Panc1 (cell line): ENCODE results near the gene MAPK8. TPM values are rescaled to one million over a fixed set of nuclear protein-coding genes. Genes with fewer than 3 reads are reported as not detected.

Experiments
- ATAC-seq: fragments of 200-7000 bp; cut with Tn5 transposase; 2 replicates; pipeline ENCODE4 v1.9.1; 2020; ENCODE audit warnings: mild to moderate bottlenecking, moderate library complexity
- BruUV-seq: library from RNA; stranded (reverse); fragments of 400-500 nt; replicated peaks from 2 replicates; lab custom pipeline; 2021; lab: Mats Ljungman, UMichigan
- CTCF ChIA-PET: fragments of 300-600 bp; sonication (Branson Sonifier 250); formaldehyde crosslinking; loops from one replicate; lab custom pipeline; 2022; ENCODE audit warnings: antibody characterized with exemption; lab: Charles Lee
- POLR2A ChIA-PET: fragments of 300-600 bp; sonication (Branson Sonifier 250); formaldehyde crosslinking; loops from one replicate; lab custom pipeline; 2022; ENCODE audit warnings: antibody characterized with exemption; lab: Charles Lee
- DNase-seq: peaks from one replicate; pipeline ENCODE4 v3.0.0-alpha.2; 2010; ENCODE audit warnings: low read depth, low spot score
- H3K27ac ChIP-seq: 2 replicates; pipeline ENCODE4 v1.5.1; 2011; ENCODE audit warnings: mild to moderate bottlenecking, low read length, inconsistent platforms
- H3K27me3 ChIP-seq: fragments of 200-500 bp; sonication (Bioruptor generic); 2 replicates; pipeline ENCODE4 v1.6.0; 2014; ENCODE audit warnings: low read length, inconsistent platforms; ENCODE audit not compliant: control insufficient read depth, insufficient read depth
- H3K36me3 ChIP-seq: fragments of 200-500 bp; sonication (Bioruptor generic); 2 replicates; pipeline ENCODE4 v1.5.1; 2014; ENCODE audit warnings: inconsistent platforms, mild to moderate bottlenecking, low read length, moderate library complexity; ENCODE audit not compliant: control insufficient read depth, insufficient read depth
- H3K4me1 ChIP-seq: 2 replicates; pipeline ENCODE4 v1.5.1; 2011; ENCODE audit warnings: inconsistent platforms, mild to moderate bottlenecking, low read length, moderate library complexity; ENCODE audit not compliant: control insufficient read depth, insufficient read depth
- H3K4me3 ChIP-seq, 2 experiments: 2 replicates each; pipeline ENCODE4 v1.5.1; 2011 to 2012; ENCODE audit warnings: low read depth in 2 of 2, low read length in 2 of 2, mild to moderate bottlenecking in 2 of 2, inconsistent platforms in 1 of 2, moderate library complexity in 1 of 2
- H3K9me3 ChIP-seq: fragments of 200-500 bp; sonication (Bioruptor generic); 2 replicates; pipeline ENCODE4 v1.5.1; 2014; ENCODE audit warnings: low read depth, mild to moderate bottlenecking, inconsistent platforms, low read length, moderate library complexity; ENCODE audit not compliant: control insufficient read depth, insufficient read depth
- POLR2AphosphoS5 ChIP-seq: IDR thresholded peaks from 2 replicates; pipeline ENCODE4 v1.6.1; 2012; ENCODE audit warnings: mild to moderate bottlenecking, low read depth, low read length, moderate library complexity
- SIN3A ChIP-seq: IDR thresholded peaks from 2 replicates; pipeline ENCODE4 v1.6.1; 2012; ENCODE audit warnings: low read depth, mild to moderate bottlenecking, low read length, moderate library complexity, borderline replicate concordance; ENCODE audit not compliant: insufficient read depth
- TCF7L2 ChIP-seq: IDR thresholded peaks from 2 replicates; pipeline ENCODE4 v1.6.1; 2011; ENCODE audit warnings: mild to moderate bottlenecking, low read depth, low read length, inconsistent platforms
- in situ Hi-C: cut with HindIII; loops from 2 replicates; pipeline ENCODE4 v1.10.0; 2016; ENCODE audit warnings: low sequenced_read_pairs, low pct_unique_long_range_greater_than_20kb
- intact Hi-C: fragments of 100-400 bp; cut with micrococcal nuclease; formaldehyde crosslinking; loops from one replicate; pipeline ENCODE4 v1.10.0; 2022; ENCODE audit not compliant: unreplicated experiment
- total RNA-seq: library from RNA; stranded (reverse); gene quantifications from one replicate; pipeline ENCODE4 v1.2.1, GENCODE V29; 2021; ENCODE audit not compliant: unreplicated experiment
- TF ChIP-seq, protein P1 (sequence below): fragments of 450-650 bp; IDR thresholded peaks from 2 replicates; pipeline ENCODE4 v1.5.1; 2017; ENCODE audit warnings: mild to moderate bottlenecking
- TF ChIP-seq, protein P2 (sequence below), 2 experiments: IDR thresholded peaks; 2 replicates each; pipeline ENCODE4 v1.6.1; 2011 to 2012; ENCODE audit warnings: low read depth in 2 of 2, control low read depth in 1 of 2, low read length in 1 of 2, mild to moderate bottlenecking in 1 of 2, moderate library complexity in 1 of 2; ENCODE audit not compliant: insufficient read depth in 1 of 2

The MAPK8 gene
- total RNA-seq, 1 experiment from 2014 or later = 66.6 TPM

- ChIA-PET POLR2A (no interaction called here), CTCF (no interaction called here)
- in situ Hi-C loops (no loop called here), intact Hi-C loops (no loop called here)
- no peak overlapping the region for H3K27ac ChIP-seq
- ATAC-seq = no peak
- H3K36me3 ChIP-seq = peaks cover 2% of the 10 kb centered on the region; the same call in 1 of the 2 replicates
- no peak overlapping the region for H3K4me3 ChIP-seq
- TF ChIP-seq, protein P1, sequence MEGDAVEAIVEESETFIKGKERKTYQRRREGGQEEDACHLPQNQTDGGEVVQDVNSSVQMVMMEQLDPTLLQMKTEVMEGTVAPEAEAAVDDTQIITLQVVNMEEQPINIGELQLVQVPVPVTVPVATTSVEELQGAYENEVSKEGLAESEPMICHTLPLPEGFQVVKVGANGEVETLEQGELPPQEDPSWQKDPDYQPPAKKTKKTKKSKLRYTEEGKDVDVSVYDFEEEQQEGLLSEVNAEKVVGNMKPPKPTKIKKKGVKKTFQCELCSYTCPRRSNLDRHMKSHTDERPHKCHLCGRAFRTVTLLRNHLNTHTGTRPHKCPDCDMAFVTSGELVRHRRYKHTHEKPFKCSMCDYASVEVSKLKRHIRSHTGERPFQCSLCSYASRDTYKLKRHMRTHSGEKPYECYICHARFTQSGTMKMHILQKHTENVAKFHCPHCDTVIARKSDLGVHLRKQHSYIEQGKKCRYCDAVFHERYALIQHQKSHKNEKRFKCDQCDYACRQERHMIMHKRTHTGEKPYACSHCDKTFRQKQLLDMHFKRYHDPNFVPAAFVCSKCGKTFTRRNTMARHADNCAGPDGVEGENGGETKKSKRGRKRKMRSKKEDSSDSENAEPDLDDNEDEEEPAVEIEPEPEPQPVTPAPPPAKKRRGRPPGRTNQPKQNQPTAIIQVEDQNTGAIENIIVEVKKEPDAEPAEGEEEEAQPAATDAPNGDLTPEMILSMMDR = no peak
- no peak for TF ChIP-seq POLR2AphosphoS5
- no peak for TF ChIP-seq SIN3A
- TF ChIP-seq TCF7L2 = no peak
- TF ChIP-seq, protein P2, sequence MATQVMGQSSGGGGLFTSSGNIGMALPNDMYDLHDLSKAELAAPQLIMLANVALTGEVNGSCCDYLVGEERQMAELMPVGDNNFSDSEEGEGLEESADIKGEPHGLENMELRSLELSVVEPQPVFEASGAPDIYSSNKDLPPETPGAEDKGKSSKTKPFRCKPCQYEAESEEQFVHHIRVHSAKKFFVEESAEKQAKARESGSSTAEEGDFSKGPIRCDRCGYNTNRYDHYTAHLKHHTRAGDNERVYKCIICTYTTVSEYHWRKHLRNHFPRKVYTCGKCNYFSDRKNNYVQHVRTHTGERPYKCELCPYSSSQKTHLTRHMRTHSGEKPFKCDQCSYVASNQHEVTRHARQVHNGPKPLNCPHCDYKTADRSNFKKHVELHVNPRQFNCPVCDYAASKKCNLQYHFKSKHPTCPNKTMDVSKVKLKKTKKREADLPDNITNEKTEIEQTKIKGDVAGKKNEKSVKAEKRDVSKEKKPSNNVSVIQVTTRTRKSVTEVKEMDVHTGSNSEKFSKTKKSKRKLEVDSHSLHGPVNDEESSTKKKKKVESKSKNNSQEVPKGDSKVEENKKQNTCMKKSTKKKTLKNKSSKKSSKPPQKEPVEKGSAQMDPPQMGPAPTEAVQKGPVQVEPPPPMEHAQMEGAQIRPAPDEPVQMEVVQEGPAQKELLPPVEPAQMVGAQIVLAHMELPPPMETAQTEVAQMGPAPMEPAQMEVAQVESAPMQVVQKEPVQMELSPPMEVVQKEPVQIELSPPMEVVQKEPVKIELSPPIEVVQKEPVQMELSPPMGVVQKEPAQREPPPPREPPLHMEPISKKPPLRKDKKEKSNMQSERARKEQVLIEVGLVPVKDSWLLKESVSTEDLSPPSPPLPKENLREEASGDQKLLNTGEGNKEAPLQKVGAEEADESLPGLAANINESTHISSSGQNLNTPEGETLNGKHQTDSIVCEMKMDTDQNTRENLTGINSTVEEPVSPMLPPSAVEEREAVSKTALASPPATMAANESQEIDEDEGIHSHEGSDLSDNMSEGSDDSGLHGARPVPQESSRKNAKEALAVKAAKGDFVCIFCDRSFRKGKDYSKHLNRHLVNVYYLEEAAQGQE (IDR thresholded peaks at IDR 0.05; ENCODE audit: insufficient read depth in 1 of 2, low read depth in 2 of 2, low read length in 1 of 2) = no peak
- H3K4me1 ChIP-seq = no peaks in the 10 kb centered on the region
- DNase-seq = no peak
- no peaks in the 10 kb centered on the region for H3K9me3 ChIP-seq
- no TSS peak for BruUV-seq
- H3K27me3 ChIP-seq = no peaks in the 10 kb centered on the region
Measured at GRCh38 chr10:48431871-48432270, 125.4 kb downstream of the MAPK8 start.

DNA sequence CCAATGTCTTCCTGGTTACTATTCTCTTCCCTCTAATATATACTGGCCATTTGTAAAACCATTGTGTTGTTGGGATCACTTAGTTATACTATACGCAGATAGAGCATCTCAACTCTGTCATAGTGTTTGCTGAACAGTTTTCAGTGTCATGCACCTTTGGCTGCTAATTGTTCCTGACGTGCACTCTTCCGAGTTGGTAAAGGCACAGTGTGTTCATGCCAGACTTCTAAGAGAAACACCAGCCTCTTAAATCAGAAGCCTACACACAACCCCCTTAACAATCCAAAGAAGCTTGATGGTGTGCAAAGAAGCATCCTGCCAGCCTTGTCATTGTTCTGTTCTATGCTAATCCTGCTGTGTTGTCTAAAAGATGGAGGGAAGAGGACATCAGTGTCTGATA, 131.1 kb downstream of the MAPK8 start:
- no TSS peak for BruUV-seq
- DNase-seq = no peak
- intact Hi-C loops (no loop called here), in situ Hi-C loops (no loop called here)
- Histone ChIP-seq H3K4me1 (no peaks in the 10 kb centered on the region), H3K36me3 (no peaks in the 10 kb centered on the region), H3K9me3 (no peaks in the 10 kb centered on the region), H3K27me3 (no peaks in the 10 kb centered on the region), H3K27ac (no peak overlapping the region), H3K4me3 (no peak overlapping the region)
- ChIA-PET POLR2A (no interaction called here), CTCF (no interaction called here)
- TF ChIP-seq, protein P2 (IDR thresholded peaks at IDR 0.05; ENCODE audit: insufficient read depth in 1 of 2, low read depth in 2 of 2, low read length in 1 of 2) = no peak
- TF ChIP-seq SIN3A (no peak), POLR2AphosphoS5 (no peak), TCF7L2 (no peak)
- TF ChIP-seq, protein P1 = no peak
- no peak for ATAC-seq
